GM12878 (cell line): Measurements from ENCODE around the gene MTNR1A. TPM values are rescaled to one million over a fixed set of nuclear protein-coding genes. Genes with fewer than 3 reads are reported as not detected.

Experiments
- ATAC-seq: fragments of 200-7000 bp; cut with Tn5 transposase; 3 replicates; pipeline ENCODE4 v1.9.1; 2020; ENCODE audit warnings: mild to moderate bottlenecking, moderate library complexity
- BruUV-seq: library from RNA; stranded (reverse); fragments of 400-500 nt; replicated peaks from 2 replicates; lab custom pipeline; 2021; lab: Mats Ljungman, UMichigan
- CTCF ChIA-PET: fragments of 300-600 bp; sonication (Branson Sonifier 250); formaldehyde crosslinking; extraction: SDS; loops from one replicate; lab custom pipeline; 2021; ENCODE audit warnings: inconsistent platforms; lab: Yijun Ruan, JAX
- POLR2A ChIA-PET: fragments of 350-600 bp; formaldehyde crosslinking; extraction: SDS; loops from one replicate; lab custom pipeline; 2021; ENCODE audit warnings: inconsistent platforms; lab: Charles Lee
- RAD21 ChIA-PET: fragments of 300-600 bp; sonication (Branson Sonifier 250); formaldehyde crosslinking; loops from one replicate; lab custom pipeline; 2023; ENCODE audit warnings: antibody characterized with exemption; ENCODE audit not compliant: unreplicated experiment; lab: Charles Lee
- SMC1A ChIA-PET: fragments of 300-600 bp; sonication (Branson Sonifier 250); formaldehyde crosslinking; loops from one replicate; lab custom pipeline; 2023; ENCODE audit not compliant: unreplicated experiment, uncharacterized antibody; lab: Charles Lee
- DNase-seq: peaks from one replicate; pipeline ENCODE4 v3.0.0-alpha.2; 2011; ENCODE audit warnings: low read depth, low spot score
- FAIRE-seq: peaks from 3 replicates; lab custom pipeline; 2011; peaks lifted over from hg19 to GRCh38; lab: Jason Lieb, UNC
- H2AFZ ChIP-seq: 2 replicates; pipeline ENCODE4 v1.6.0; 2011; ENCODE audit warnings: low read depth, low read length, control low read depth; ENCODE audit not compliant: control insufficient read depth
- H3K27ac ChIP-seq: 2 replicates; pipeline ENCODE4 v1.5.1; 2011; ENCODE audit warnings: control low read depth; ENCODE audit not compliant: control insufficient read depth, insufficient read depth
- H3K27me3 ChIP-seq, 2 experiments: replicated peaks in 1 of 2; 2 replicates each; pipeline versions ENCODE4 v1.6.0 to v1.6.1; 2011; ENCODE audit warnings: low read length in 1 of 2; ENCODE audit not compliant: control insufficient read depth in 2 of 2, insufficient read depth in 2 of 2
- H3K36me3 ChIP-seq, 2 experiments: 2 replicates each; pipeline ENCODE4 v1.5.1; 2011; ENCODE audit warnings: low read length in 1 of 2; ENCODE audit not compliant: control insufficient read depth in 2 of 2, insufficient read depth in 2 of 2
- H3K4me1 ChIP-seq: 2 replicates; pipeline ENCODE4 v1.6.1; 2011; ENCODE audit warnings: mild to moderate bottlenecking, low read length, moderate library complexity, mixed read lengths; ENCODE audit not compliant: control insufficient read depth, insufficient read depth
- H3K4me2 ChIP-seq: 2 replicates; pipeline ENCODE4 v1.6.0; 2011; ENCODE audit warnings: control low read depth; ENCODE audit not compliant: control insufficient read depth, insufficient read depth
- H3K4me3 ChIP-seq: fragments of 200-600 bp; sonication (generic); 2 replicates; pipeline ENCODE4 v1.5.1; 2016
- H3K79me2 ChIP-seq: 2 replicates; pipeline ENCODE4 v1.6.0; 2011; ENCODE audit warnings: low read length; ENCODE audit not compliant: control insufficient read depth, insufficient read depth
- H3K9ac ChIP-seq: 2 replicates; pipeline ENCODE4 v1.8.0; 2011; ENCODE audit warnings: low read length, control low read depth, mixed read lengths; ENCODE audit not compliant: control insufficient read depth, insufficient read depth
- H3K9me3 ChIP-seq: replicated peaks from 3 replicates; pipeline ENCODE4 v1.5.1; 2011; ENCODE audit warnings: mild to moderate bottlenecking, low read length; ENCODE audit not compliant: control insufficient read depth, insufficient read depth
- H4K20me1 ChIP-seq: 2 replicates; pipeline ENCODE4 v1.6.0; 2011; ENCODE audit not compliant: control insufficient read depth, insufficient read depth
- IRF4 ChIP-seq: IDR thresholded peaks from 2 replicates; pipeline ENCODE4 v1.6.1; 2011; ENCODE audit warnings: low read depth, low read length
- JUNB ChIP-seq: IDR thresholded peaks from 2 replicates; pipeline ENCODE4 v1.6.1; 2016; ENCODE audit warnings: antibody characterized with exemption, mild to moderate bottlenecking
- LARP7 ChIP-seq: fragments of 450-650 bp; IDR thresholded peaks from 2 replicates; pipeline ENCODE4 v1.6.1; 2017; ENCODE audit warnings: mild to moderate bottlenecking
- MEF2B ChIP-seq: fragments of 450-650 bp; IDR thresholded peaks from 2 replicates; pipeline ENCODE4 v1.6.1; 2018; ENCODE audit warnings: mild to moderate bottlenecking, moderate library complexity; ENCODE audit not compliant: partially characterized antibody, poor library complexity, severe bottlenecking
- NR2C2 ChIP-seq: IDR thresholded peaks from 2 replicates; pipeline ENCODE4 v1.6.1; 2011; ENCODE audit warnings: borderline replicate concordance, low read depth; ENCODE audit not compliant: control insufficient read depth, insufficient read length
- SMC3 ChIP-seq: IDR thresholded peaks from 2 replicates; pipeline ENCODE4 v1.6.1; 2011; ENCODE audit warnings: low read length, improper control_type of control experiment, borderline replicate concordance
- SPI1 ChIP-seq: IDR thresholded peaks from 2 replicates; pipeline ENCODE4 v1.6.1; 2011; ENCODE audit warnings: low read depth, mild to moderate bottlenecking, low read length, moderate library complexity, borderline replicate concordance; ENCODE audit not compliant: insufficient read depth
- YY1 ChIP-seq: IDR thresholded peaks from 2 replicates; pipeline ENCODE4 v1.6.1; 2011; ENCODE audit warnings: low read depth, mild to moderate bottlenecking, low read length
- ZNF217 ChIP-seq: fragments of 450-650 bp; IDR thresholded peaks from 2 replicates; pipeline ENCODE4 v1.6.1; 2017; ENCODE audit warnings: antibody characterized with exemption, mild to moderate bottlenecking
- WGBS: methylation state at CpG from one replicate; pipeline ENCODE4 v1.1.6; 2016; ENCODE audit warnings: low lambda C conversion rate; ENCODE audit not compliant: insufficient replicate concordance, insufficient coverage; ENCODE audit errors: missing lambda C conversion rate; 5-methylcytosine and 5-hydroxymethylcytosine counted together
- in situ Hi-C: fragments of 300-500 bp; cut with MboI; formaldehyde crosslinking; loops from 9 replicates; pipeline ENCODE4 v1.14.3; 2018; ENCODE audit warnings: mixed read lengths
- intact Hi-C: fragments of 100-400 bp; cut with micrococcal nuclease; formaldehyde crosslinking; loops from one replicate; pipeline ENCODE4 v1.14.2; 2022; ENCODE audit not compliant: unreplicated experiment
- polyA plus RNA-seq, 11 experiments: library from polyadenylated mRNA; depleted of rRNA in 4 of 11; unstranded in 6 of 11; stranded (reverse) in 5 of 11; fragments of >200 nt; fragmentation: Nextera tagmentation in 4 of 11; fragmentation: Illumina TruSeq in 1 of 11; extraction: Ambion mirVana in 4 of 11; extraction: Trizol in 1 of 11; gene quantifications; 1 replicate in 1 of 11; 2 replicates in 10 of 11; pipeline versions ENCODE4 v1.2.1 to v1.2.3, GENCODE V29; 2011 to 2016; ENCODE audit warnings: inconsistent platforms in 2 of 11, missing spikeins in 2 of 11, low read depth in 1 of 11
- total RNA-seq, 4 experiments: library from RNA; depleted of rRNA in 3 of 4; stranded (reverse); fragments of >200 nt in 3 of 4; fragmentation: Illumina TruSeq in 1 of 4; extraction: Trizol in 1 of 4; gene quantifications; 2 replicates each; pipeline versions ENCODE4 v1.2.1 to v1.2.3, GENCODE V29; 2013 to 2021
- TF ChIP-seq, protein P1 (sequence below): fragments of 450-650 bp; IDR thresholded peaks from 2 replicates; pipeline ENCODE4 v1.6.1; 2018; ENCODE audit warnings: borderline replicate concordance, mild to moderate bottlenecking; ENCODE audit not compliant: partially characterized antibody
- TF ChIP-seq, protein P2 (sequence below): fragments of 150-350 bp; IDR thresholded peaks from 2 replicates; pipeline ENCODE4 v1.6.1; 2014; ENCODE audit warnings: mild to moderate bottlenecking, low read depth, low read length
- TF ChIP-seq, protein P3 (sequence below): IDR thresholded peaks from 2 replicates; pipeline ENCODE4 v1.6.1; 2011; ENCODE audit warnings: borderline replicate concordance, low read depth, mild to moderate bottlenecking, moderate library complexity, mixed read lengths, low read length; ENCODE audit not compliant: insufficient read depth; ENCODE audit errors: extremely low read length
- TF ChIP-seq, protein P4 (sequence below): fragments of 450-650 bp; formaldehyde crosslinking; IDR thresholded peaks from 2 replicates; pipeline ENCODE4 v1.5.0; 2022; ENCODE audit warnings: mild to moderate bottlenecking, missing genetic modification characterization

Gene MTNR1A
- total and polyA plus RNA-seq, 10 of the 15 experiments (the other 5 are each of a cell fraction or from before 2014, with no cell fraction given) = 0.14 TPM; not detected in 9

DNA sequence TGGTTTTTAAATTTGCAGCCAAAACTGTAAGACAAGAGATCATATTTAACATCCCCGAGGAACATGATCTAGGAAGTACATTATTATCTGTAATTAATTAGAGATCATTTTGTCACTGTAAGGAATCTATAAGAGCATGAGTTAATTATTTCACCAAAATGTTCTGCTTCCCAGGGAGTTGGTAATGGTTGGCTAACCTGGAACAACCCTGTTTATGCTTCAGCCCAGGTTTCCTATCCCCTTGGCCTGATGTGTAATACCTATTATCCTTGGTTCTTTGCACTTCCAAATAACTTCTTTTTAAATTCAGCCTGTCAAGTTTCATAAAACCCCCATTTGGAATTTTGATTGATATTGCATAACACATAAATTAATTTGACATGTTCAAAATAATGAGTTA is 6.4 kb upstream of the MTNR1A start:
- H3K4me2 ChIP-seq = no peak overlapping the region
- SMC1A ChIA-PET = no interaction called here
- no peak overlapping the region for H3K4me3 ChIP-seq
- TF ChIP-seq NR2C2 (no peak), ZNF217 (no peak), JUNB (no peak), SPI1 (no peak), SMC3 (no peak), LARP7 (no peak), MEF2B (no peak), IRF4 (no peak), YY1 (no peak)
- TF ChIP-seq, protein P1, sequence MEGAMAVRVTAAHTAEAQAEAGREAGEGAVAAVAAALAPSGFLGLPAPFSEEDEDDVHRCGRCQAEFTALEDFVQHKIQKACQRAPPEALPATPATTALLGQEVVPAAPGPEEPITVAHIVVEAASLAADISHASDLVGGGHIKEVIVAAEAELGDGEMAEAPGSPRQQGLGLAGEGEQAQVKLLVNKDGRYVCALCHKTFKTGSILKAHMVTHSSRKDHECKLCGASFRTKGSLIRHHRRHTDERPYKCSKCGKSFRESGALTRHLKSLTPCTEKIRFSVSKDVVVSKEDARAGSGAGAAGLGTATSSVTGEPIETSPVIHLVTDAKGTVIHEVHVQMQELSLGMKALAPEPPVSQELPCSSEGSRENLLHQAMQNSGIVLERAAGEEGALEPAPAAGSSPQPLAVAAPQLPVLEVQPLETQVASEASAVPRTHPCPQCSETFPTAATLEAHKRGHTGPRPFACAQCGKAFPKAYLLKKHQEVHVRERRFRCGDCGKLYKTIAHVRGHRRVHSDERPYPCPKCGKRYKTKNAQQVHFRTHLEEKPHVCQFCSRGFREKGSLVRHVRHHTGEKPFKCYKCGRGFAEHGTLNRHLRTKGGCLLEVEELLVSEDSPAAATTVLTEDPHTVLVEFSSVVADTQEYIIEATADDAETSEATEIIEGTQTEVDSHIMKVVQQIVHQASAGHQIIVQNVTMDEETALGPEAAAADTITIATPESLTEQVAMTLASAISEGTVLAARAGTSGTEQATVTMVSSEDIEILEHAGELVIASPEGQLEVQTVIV = no peak
- TF ChIP-seq, protein P2, sequence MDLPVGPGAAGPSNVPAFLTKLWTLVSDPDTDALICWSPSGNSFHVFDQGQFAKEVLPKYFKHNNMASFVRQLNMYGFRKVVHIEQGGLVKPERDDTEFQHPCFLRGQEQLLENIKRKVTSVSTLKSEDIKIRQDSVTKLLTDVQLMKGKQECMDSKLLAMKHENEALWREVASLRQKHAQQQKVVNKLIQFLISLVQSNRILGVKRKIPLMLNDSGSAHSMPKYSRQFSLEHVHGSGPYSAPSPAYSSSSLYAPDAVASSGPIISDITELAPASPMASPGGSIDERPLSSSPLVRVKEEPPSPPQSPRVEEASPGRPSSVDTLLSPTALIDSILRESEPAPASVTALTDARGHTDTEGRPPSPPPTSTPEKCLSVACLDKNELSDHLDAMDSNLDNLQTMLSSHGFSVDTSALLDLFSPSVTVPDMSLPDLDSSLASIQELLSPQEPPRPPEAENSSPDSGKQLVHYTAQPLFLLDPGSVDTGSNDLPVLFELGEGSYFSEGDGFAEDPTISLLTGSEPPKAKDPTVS = no peak
- TF ChIP-seq, protein P3, sequence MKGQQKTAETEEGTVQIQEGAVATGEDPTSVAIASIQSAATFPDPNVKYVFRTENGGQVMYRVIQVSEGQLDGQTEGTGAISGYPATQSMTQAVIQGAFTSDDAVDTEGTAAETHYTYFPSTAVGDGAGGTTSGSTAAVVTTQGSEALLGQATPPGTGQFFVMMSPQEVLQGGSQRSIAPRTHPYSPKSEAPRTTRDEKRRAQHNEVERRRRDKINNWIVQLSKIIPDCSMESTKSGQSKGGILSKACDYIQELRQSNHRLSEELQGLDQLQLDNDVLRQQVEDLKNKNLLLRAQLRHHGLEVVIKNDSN = no peak
- TF ChIP-seq, protein P4, sequence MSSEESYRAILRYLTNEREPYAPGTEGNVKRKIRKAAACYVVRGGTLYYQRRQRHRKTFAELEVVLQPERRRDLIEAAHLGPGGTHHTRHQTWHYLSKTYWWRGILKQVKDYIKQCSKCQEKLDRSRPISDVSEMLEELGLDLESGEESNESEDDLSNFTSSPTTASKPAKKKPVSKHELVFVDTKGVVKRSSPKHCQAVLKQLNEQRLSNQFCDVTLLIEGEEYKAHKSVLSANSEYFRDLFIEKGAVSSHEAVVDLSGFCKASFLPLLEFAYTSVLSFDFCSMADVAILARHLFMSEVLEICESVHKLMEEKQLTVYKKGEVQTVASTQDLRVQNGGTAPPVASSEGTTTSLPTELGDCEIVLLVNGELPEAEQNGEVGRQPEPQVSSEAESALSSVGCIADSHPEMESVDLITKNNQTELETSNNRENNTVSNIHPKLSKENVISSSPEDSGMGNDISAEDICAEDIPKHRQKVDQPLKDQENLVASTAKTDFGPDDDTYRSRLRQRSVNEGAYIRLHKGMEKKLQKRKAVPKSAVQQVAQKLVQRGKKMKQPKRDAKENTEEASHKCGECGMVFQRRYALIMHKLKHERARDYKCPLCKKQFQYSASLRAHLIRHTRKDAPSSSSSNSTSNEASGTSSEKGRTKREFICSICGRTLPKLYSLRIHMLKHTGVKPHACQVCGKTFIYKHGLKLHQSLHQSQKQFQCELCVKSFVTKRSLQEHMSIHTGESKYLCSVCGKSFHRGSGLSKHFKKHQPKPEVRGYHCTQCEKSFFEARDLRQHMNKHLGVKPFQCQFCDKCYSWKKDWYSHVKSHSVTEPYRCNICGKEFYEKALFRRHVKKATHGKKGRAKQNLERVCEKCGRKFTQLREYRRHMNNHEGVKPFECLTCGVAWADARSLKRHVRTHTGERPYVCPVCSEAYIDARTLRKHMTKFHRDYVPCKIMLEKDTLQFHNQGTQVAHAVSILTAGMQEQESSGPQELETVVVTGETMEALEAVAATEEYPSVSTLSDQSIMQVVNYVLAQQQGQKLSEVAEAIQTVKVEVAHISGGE (CRISPR knock-in tag) = no peak
- RAD21 ChIA-PET = no interaction called here
- ATAC-seq (no peak), DNase-seq (no peak), FAIRE-seq (no peak)
- in situ Hi-C loops (no loop called here), intact Hi-C loops (loop anchor here (10.0 kb wide), 1 partner anchor 57 kb away; no protein-coding TSS in a partner anchor)
- POLR2A ChIA-PET = no interaction called here
- H3K9me3 ChIP-seq = no peaks in the 10 kb centered on the region
- H4K20me1 ChIP-seq = no peaks in the 10 kb centered on the region
- no peak overlapping the region for H2AFZ ChIP-seq
- no peaks in the 10 kb centered on the region for H3K27me3 ChIP-seq
- H3K36me3 ChIP-seq = no peaks in the 10 kb centered on the region
- CTCF ChIA-PET = interaction anchor here (1.4 kb wide), 1 partner anchor 25 kb away, joined by 5 read pairs; no protein-coding TSS in a partner anchor
- no peak overlapping the region for H3K9ac ChIP-seq
- no peaks in the 10 kb centered on the region for H3K79me2 ChIP-seq
- 41% methylated on average over 1 of the region's 1 CpG for WGBS
- no peaks in the 10 kb centered on the region for H3K4me1 ChIP-seq
- no TSS peak for BruUV-seq
- no peak overlapping the region for H3K27ac ChIP-seq
